SH-SY5Y (cell line): ENCODE measurements around the gene SIX2.

Experiments
- GATA2 ChIP-seq: IDR thresholded peaks from 2 replicates; pipeline ENCODE4 v1.6.1; 2011; ENCODE audit warnings: mild to moderate bottlenecking, low read depth, low read length
- GATA3 ChIP-seq: IDR thresholded peaks from 2 replicates; pipeline ENCODE4 v1.6.1; 2011; ENCODE audit warnings: low read depth, mild to moderate bottlenecking, low read length, moderate library complexity

DNA sequence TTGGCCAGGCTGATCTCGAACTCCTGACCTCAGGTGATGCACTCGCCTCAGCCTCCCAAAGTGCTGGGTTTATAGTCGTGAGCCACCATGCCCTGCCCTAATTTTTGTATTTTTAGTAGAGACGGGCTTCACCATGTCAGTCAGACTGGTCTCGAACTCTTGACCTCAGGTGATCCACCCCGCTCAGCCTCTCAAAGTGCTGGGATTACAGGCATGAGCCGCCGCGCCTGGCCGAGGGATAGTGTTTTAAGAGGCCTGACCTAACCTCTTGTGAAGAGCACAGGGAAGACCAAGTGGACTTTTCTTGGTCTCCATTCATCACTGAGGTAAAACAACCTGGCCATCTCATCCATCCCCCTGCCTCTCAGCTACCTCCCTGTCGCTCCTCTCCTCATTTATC lies 29.7 kb downstream of the SIX2 start:
- TF ChIP-seq GATA2 (no peak), GATA3 (no peak)
